ENCODE data around the gene PTPN1. TPM values are rescaled to one million over a fixed set of nuclear protein-coding genes. Genes with fewer than 3 reads are reported as not detected.
A peak's percentile ranks its signal among the peaks of the same experiment; 100 is the strongest.

PTPN1 gene
- polyA plus RNA-seq, 1 donor (not counting 4 experiments of a cell fraction or from before 2014, with no cell fraction given) = 61.6 TPM

GRCh38 chr20:50551288-50551687 is 41.1 kb downstream of the PTPN1 start:
- no peak overlapping the region for H2AFZ ChIP-seq (ENCODE audit: control insufficient read depth, low read length)

GRCh38 chr20:50552979-50553378 is 42.8 kb downstream of the PTPN1 start:
- DNase-seq (ENCODE audit: low read depth, low spot score) (no peak), FAIRE-seq (no peak)
- no peak overlapping the region for H3K9ac ChIP-seq (ENCODE audit: control insufficient read depth, extremely low read depth, insufficient read depth, low read length)
- no peaks in the 10 kb centered on the region for H3K9me3 ChIP-seq (ENCODE audit: control insufficient read depth, low read depth, low read length)
- no peak overlapping the region for H2AFZ ChIP-seq (ENCODE audit: control insufficient read depth, low read length)
- dilution Hi-C loops (cut with MboI; ENCODE audit: extremely low pct_ligation_motif_present, low sequenced_read_pairs) = no loop called here
- peaks cover 72% of the 10 kb centered on the region for H3K79me2 ChIP-seq (ENCODE audit: control insufficient read depth, insufficient read depth, low read length)
- H3K4me2 ChIP-seq (ENCODE audit: control insufficient read depth, extremely low read depth, insufficient read depth, low read depth, low read length) = no peak overlapping the region
- no peaks in the 10 kb centered on the region for H4K20me1 ChIP-seq (ENCODE audit: control insufficient read depth, extremely low read depth, insufficient read depth, low read length)
- peaks cover 6 to 11% of the 10 kb centered on the region in 2 experiments for H3K36me3 ChIP-seq (ENCODE audit: control insufficient read depth in 2 of 2, extremely low read depth in 1 of 2, insufficient read depth in 2 of 2, low read length in 2 of 2)
- no peak overlapping the region for H3K4me3 ChIP-seq (ENCODE audit: control insufficient read depth in 2 of 3, extremely low read depth in 1 of 3, insufficient read depth in 2 of 3, low read depth in 1 of 3, low read length in 3 of 3)
- H3K4me1 ChIP-seq (ENCODE audit: control insufficient read depth, extremely low read depth, insufficient read depth, low read length) = peaks cover 34% of the 10 kb centered on the region
- no peak for TF ChIP-seq EZH2 (IDR thresholded peaks at IDR 0.05; ENCODE audit: low read length)
- no peak for TF ChIP-seq CTCF (optimal IDR thresholded peaks at IDR 0.05 in 1 of 3, IDR thresholded peaks at IDR 0.05 in 1 of 3, conservative IDR thresholded peaks at IDR 0.05 in 1 of 3; ENCODE audit: extremely low read depth in 1 of 3, insufficient read depth in 2 of 3, low read length in 3 of 3)
- H3K9me1 ChIP-seq (ENCODE audit: control insufficient read depth, extremely low read depth, insufficient read depth, low read length) = no peaks in the 10 kb centered on the region
- no peaks in the 10 kb centered on the region for H3K27me3 ChIP-seq (ENCODE audit: control insufficient read depth, extremely low read depth, insufficient read depth, low read length)
- no peak overlapping the region for H3K27ac ChIP-seq (ENCODE audit: control insufficient read depth, insufficient read depth, low read length)

More at GRCh38 chr20:50551288-50551687, 41.1 kb downstream of the PTPN1 start:
- DNase-seq (ENCODE audit: low read depth, low spot score) = no peak
- Histone ChIP-seq H3K9ac (ENCODE audit: control insufficient read depth, extremely low read depth, insufficient read depth, low read length) (peak overlapping the region; percentile 19), H4K20me1 (ENCODE audit: control insufficient read depth, extremely low read depth, insufficient read depth, low read length) (no peaks in the 10 kb centered on the region), H3K36me3 (ENCODE audit: control insufficient read depth in 2 of 2, extremely low read depth in 1 of 2, insufficient read depth in 2 of 2, low read length in 2 of 2) (peaks cover 8 to 11% of the 10 kb centered on the region in 2 experiments), H3K9me3 (ENCODE audit: control insufficient read depth, low read depth, low read length) (no peaks in the 10 kb centered on the region), H3K27ac (ENCODE audit: control insufficient read depth, insufficient read depth, low read length) (peak overlapping the region; percentile 59), H3K4me3 (ENCODE audit: control insufficient read depth in 2 of 3, extremely low read depth in 1 of 3, insufficient read depth in 2 of 3, low read depth in 1 of 3, low read length in 3 of 3) (no peak overlapping the region), H3K4me1 (ENCODE audit: control insufficient read depth, extremely low read depth, insufficient read depth, low read length) (peaks cover 33% of the 10 kb centered on the region), H3K27me3 (ENCODE audit: control insufficient read depth, extremely low read depth, insufficient read depth, low read length) (no peaks in the 10 kb centered on the region), H3K4me2 (ENCODE audit: control insufficient read depth, extremely low read depth, insufficient read depth, low read depth, low read length) (peak overlapping the region; percentile 49), H3K9me1 (ENCODE audit: control insufficient read depth, extremely low read depth, insufficient read depth, low read length) (peaks cover 2% of the 10 kb centered on the region), H3K79me2 (ENCODE audit: control insufficient read depth, insufficient read depth, low read length) (peaks cover 71% of the 10 kb centered on the region)
- peak; percentile 57 for FAIRE-seq
- no peak for TF ChIP-seq EZH2 (IDR thresholded peaks at IDR 0.05; ENCODE audit: low read length)
- TF ChIP-seq CTCF (optimal IDR thresholded peaks at IDR 0.05 in 1 of 3, IDR thresholded peaks at IDR 0.05 in 1 of 3, conservative IDR thresholded peaks at IDR 0.05 in 1 of 3; ENCODE audit: extremely low read depth in 1 of 3, insufficient read depth in 2 of 3, low read length in 3 of 3) = no peak
- dilution Hi-C loops (cut with MboI; ENCODE audit: extremely low pct_ligation_motif_present, low sequenced_read_pairs) = no loop called here

All from keratinocyte (primary cell).